C1 segment of cervical spinal cord (tissue), 14 donors: ENCODE data around the gene TAC4.
A peak's percentile ranks its signal among the peaks of the same experiment; 100 is the strongest.

Experiments used
- DNase-seq, 14 donors: peaks; one replicate each; lab custom pipeline; 2025; lab: John Stamatoyannopoulos, UW

Gene TAC4

DNA sequence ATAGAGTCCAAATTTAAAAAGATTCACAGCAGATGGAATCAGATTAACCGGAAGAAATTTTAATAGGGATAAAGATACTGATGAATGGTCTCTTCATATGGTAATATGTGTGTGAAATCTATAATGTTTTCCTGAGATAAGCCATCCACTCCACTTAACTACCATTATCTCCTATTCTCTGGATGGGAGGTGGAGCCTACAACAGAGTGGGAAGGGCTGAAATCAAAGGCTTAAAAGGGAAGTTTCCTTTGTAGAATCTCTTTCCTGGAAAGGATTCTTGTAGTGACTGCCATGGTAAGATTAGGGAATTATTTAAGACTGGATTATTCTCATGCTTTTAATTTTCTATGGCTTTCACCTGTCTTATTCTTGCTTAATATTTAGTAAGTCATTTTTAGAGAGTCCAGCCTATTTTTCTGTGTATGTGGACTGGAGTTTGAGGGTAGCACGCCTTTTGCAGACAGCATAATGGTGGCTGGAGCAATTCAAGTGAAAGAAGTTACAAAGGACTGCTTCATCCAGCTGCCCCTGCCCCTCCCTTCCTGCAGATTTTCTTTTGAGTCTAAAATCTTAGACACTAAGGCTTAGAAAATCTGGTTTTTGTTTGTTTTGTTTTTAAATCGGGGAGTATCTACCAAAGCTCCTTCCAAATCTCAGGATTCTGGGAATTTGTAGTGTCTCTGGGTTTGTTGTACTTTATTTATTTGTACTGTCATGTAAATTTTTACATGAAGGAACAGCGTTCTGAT, 32.9 kb downstream of the TAC4 start:
- peak in 2 of 14 donors; percentile 6 to 22 for DNase-seq

- no peak for DNase-seq
These were observed 38.8 kb downstream of the TAC4 start for GRCh38 chr17:49809056-49809455.

DNA sequence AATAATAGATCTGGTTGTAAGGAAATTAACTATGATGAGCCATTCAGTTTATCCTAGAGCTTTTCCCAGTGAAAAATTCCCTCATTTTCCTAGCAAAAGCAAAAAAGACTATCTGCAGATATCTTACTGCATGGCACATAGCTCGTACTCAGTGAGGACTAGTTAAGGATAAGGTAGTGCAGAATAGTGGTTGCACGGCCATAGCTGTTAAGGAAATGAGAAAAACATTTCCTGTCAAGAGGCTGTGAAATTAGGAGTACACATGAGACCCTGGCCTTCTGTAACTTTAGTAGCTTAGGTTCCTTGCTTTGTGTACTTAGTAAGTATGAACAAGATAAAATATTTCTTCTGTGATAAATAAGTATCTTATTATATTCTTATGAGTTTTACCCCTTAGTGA, 49.1 kb downstream of the TAC4 start:
- DNase-seq: no peak

GRCh38 chr17:49798182-49798581, 49.7 kb downstream of the TAC4 start:
- no peak for DNase-seq

GRCh38 chr17:49795372-49795771, 52.5 kb downstream of the TAC4 start:
- DNase-seq: no peak

DNA sequence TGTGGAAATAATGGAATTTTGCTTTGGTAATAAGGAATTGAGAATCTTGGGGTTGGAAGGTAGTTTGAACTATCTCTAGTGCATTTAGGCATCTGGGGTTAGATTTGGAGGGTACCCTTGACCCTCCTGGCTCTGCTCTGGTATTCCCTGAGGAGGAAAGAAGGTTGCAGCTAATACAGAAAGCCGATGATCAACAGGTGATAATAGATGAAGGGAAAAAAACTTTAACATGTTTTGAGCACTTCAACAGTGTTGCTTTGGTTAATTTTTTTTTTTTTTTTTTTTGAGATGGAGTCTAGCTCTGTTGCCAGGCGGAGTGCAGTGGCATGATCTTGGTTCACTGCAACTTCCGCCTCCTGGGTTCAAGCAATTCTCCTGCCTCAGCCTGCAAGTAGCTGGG, 54.6 kb downstream of the TAC4 start:
- no peak for DNase-seq

DNA sequence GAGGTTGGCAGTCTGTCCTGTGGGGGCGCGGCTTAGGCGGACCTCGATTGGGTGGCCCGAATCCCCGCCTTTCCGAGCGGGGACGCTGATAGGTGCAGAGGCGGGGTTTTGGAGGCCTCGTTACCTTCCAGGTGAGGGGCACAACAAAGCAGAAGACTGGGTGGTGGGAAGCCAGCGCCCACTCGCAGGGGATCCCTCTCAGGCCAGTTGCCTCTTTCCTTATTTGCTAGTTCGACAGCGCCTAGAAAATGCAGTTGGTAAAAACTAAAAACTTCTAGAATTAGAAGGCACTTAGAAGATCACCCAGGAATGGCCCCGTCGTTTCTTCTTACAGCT, 58.7 kb downstream of the TAC4 start:
- no peak for DNase-seq

GRCh38 chr17:49788478-49789242, 59.2 kb downstream of the TAC4 start, which contains the start of gene KAT7:
Gene KAT7 (plus strand): TSS chr17:49788681. CDS start chr17:49788835, 154 bp downstream.
- peak; percentile 85 to 99 (median 98) for DNase-seq
